Thyroid gland (tissue), 4 donors: ENCODE data around the gene SNX3. TPM values are rescaled to one million over a fixed set of nuclear protein-coding genes. Genes with fewer than 3 reads are reported as not detected.

ENCODE experiments used
- DNase-seq, 2 donors: peaks; one replicate each; pipeline ENCODE4 v3.0.0-alpha.2; 2019
- H3K27ac ChIP-seq, 3 donors: fragments of 200-600 bp; sonication (generic); 1 replicate in 2 of 3; 2 replicates in 1 of 3; pipeline ENCODE4 v1.5.1; 2016 to 2019; ENCODE audit warnings: mild to moderate bottlenecking in 1 of 3, moderate library complexity in 1 of 3
- H3K27me3 ChIP-seq: fragments of 200-600 bp; sonication (generic); one replicate; pipeline ENCODE4 v1.5.1; 2019
- H3K36me3 ChIP-seq, 2 donors: fragments of 200-600 bp; sonication (generic); one replicate each; pipeline ENCODE4 v1.5.1; 2016 to 2019
- H3K4me1 ChIP-seq, 2 donors: fragments of 200-600 bp; sonication (generic); one replicate each; pipeline ENCODE4 v1.5.1; 2017 to 2019
- H3K4me3 ChIP-seq, 3 donors: fragments of 200-600 bp; sonication (generic); replicated peaks in 1 of 3; 1 replicate in 2 of 3; 2 replicates in 1 of 3; pipeline ENCODE4 v1.5.1; 2016; ENCODE audit warnings: mild to moderate bottlenecking in 1 of 3
- H3K9me3 ChIP-seq: fragments of 200-600 bp; sonication (generic); one replicate; pipeline ENCODE4 v1.5.1; 2017
- POLR2A ChIP-seq, 2 donors: fragments of 450-650 bp; IDR thresholded peaks; one replicate each; pipeline ENCODE4 v1.6.1; 2017; ENCODE audit warnings: antibody characterized with exemption in 2 of 2, mild to moderate bottlenecking in 2 of 2, moderate library complexity in 1 of 2
- WGBS, 2 donors: methylation state at CpG; one replicate each; pipeline ENCODE4 v1.1.5; 2017; 5-methylcytosine and 5-hydroxymethylcytosine counted together
- intact Hi-C: fragments of 100-400 bp; cut with DNase I; formaldehyde crosslinking; loops from one replicate; pipeline ENCODE4 v1.15.1; 2023
- total RNA-seq, 4 donors: library from RNA; depleted of rRNA; stranded (reverse); fragments of >200 nt; gene quantifications; one replicate each; pipeline ENCODE4 v1.2.3, GENCODE V29; 2016
- TF ChIP-seq, protein P1 (sequence below), 6 experiments: fragments of 200-600 bp in 3 of 6; fragments of 450-650 bp in 3 of 6; sonication (generic) in 3 of 6; IDR thresholded peaks; one replicate each; pipeline ENCODE4 v1.5.1; 2016 to 2019; ENCODE audit warnings: antibody characterized with exemption in 6 of 6, mild to moderate bottlenecking in 2 of 6, inconsistent platforms in 1 of 6, moderate library complexity in 1 of 6

SNX3 gene
- total RNA-seq, 4 donors from 2014 or later: 97.5 to 208 (median 132) TPM

DNA sequence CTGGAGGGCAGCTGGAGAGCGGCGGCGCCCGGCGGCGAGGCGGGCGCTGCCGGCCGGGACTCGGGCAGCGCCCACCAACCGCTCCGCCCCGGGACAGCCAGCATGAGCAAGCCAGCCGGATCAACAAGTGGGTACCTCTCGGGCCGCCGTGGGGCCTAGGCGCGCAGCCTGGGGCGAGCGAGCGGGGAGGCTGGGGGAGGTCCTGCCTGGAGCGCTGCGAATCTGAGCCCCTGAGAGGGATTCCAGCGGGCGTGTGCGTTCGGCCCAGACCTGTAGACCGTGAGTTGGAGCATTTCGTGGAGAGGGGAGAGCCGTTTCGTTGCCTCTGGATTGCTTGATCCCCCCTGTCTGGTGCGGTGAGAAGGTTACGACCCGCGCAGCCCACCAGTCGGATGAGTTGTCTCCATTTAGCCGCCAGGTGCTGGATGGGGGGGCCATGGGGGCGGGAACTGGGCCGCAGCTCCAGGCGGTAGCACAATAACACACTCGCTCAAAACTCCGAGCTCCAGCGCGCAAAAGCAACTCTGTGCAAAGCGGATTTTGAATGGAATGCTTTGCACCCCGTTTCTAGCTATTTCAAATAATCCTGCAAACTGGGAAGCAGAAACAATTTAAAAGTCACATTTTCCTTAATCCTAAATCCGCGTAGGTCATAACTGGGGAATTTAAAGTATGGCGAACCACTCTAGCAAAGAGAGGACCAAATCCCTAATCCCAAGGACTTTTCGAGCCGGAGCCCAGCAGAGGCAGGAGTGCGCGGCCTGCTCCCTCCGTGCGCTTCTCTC lies 94.0 kb downstream of the SNX3 start:
- no peaks in the 10 kb centered on the region for H3K36me3 ChIP-seq
- H3K27ac ChIP-seq: no peak overlapping the region
- no peak for DNase-seq
- peaks cover 36 to 52% of the 10 kb centered on the region in 2 donors for H3K4me1 ChIP-seq
- TF ChIP-seq, protein P1, sequence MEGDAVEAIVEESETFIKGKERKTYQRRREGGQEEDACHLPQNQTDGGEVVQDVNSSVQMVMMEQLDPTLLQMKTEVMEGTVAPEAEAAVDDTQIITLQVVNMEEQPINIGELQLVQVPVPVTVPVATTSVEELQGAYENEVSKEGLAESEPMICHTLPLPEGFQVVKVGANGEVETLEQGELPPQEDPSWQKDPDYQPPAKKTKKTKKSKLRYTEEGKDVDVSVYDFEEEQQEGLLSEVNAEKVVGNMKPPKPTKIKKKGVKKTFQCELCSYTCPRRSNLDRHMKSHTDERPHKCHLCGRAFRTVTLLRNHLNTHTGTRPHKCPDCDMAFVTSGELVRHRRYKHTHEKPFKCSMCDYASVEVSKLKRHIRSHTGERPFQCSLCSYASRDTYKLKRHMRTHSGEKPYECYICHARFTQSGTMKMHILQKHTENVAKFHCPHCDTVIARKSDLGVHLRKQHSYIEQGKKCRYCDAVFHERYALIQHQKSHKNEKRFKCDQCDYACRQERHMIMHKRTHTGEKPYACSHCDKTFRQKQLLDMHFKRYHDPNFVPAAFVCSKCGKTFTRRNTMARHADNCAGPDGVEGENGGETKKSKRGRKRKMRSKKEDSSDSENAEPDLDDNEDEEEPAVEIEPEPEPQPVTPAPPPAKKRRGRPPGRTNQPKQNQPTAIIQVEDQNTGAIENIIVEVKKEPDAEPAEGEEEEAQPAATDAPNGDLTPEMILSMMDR (IDR thresholded peaks at IDR 0.05): no peak
- TF ChIP-seq POLR2A (IDR thresholded peaks at IDR 0.05): no peak
- no peak overlapping the region for H3K4me3 ChIP-seq
- intact Hi-C loops: no loop called here
- 17 to 25% methylated on average over 18 to 31 of the region's 58 CpGs for WGBS, 2 donors
- peaks cover 92% of the 10 kb centered on the region for H3K27me3 ChIP-seq
- no peaks in the 10 kb centered on the region for H3K9me3 ChIP-seq

DNA sequence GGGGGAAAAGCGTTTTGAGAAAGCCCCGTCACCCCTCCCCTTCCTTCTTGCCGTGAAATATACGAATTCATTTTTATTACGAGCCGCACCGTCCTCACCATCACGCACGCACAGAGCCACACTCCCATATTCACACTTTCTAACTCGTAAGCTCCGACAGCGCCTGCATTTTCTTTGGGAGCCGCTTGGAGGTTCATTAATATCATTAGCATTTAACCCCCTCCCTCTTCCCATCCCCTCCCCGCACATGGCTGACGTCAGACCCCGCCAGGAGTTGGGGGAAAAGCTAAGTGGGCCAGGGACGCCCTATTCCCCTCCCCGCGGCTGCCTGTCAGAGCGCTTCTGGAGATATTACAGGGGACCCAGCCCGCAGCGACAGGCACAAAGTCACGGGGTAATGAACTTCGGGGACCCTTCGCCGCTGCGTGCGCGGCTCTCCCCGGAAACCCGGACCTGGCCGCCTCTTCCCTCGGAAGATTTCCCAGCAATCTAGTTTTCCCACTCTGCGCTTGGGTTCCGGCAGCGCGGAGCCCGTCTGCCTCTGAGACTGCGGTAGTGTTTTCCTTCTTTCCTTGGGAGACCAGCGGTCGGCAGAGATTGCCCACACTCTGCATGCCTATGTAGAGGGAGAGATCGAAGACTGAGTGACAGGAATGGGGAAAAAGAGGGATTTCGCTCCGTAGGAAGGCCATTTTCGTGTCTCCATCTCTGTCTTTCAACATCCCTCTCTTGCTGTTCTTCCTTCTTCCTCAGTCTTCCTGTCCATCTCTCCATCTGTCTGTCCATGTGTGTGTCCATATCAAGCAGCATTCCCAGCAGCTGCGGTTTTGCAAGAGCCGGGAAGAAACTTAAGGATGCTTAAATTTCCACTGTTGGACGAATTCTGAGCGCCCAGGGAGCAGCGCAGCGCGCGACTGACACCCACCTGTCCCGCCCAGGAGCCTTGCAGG lies 94.9 kb downstream of the SNX3 start, which contains the start of gene NR2E1:
Gene NR2E1, plus strand, starts transcription at position 309 of the 950 bp plus-strand sequence. CDS start 744 bp downstream, outside the sequence.
- Histone ChIP-seq H3K9me3 (no peaks in the 10 kb centered on the region), H3K27me3 (peaks cover 92% of the 10 kb centered on the region), H3K4me3 (no peak within 1 kb of the TSS), H3K27ac (no peak within 1 kb of the TSS), H3K4me1 (peaks cover 36 to 52% of the 10 kb centered on the region in 2 donors), H3K36me3 (no peaks in the 10 kb centered on the region)
- intact Hi-C loops: no loop called here
- WGBS, 2 donors: 3 to 5% methylated on average over 38 to 54 of the region's 54 CpGs
- TF ChIP-seq, protein P1 (IDR thresholded peaks at IDR 0.05): no peak
- no peak for TF ChIP-seq POLR2A (IDR thresholded peaks at IDR 0.05)
- DNase-seq: no peak

DNA sequence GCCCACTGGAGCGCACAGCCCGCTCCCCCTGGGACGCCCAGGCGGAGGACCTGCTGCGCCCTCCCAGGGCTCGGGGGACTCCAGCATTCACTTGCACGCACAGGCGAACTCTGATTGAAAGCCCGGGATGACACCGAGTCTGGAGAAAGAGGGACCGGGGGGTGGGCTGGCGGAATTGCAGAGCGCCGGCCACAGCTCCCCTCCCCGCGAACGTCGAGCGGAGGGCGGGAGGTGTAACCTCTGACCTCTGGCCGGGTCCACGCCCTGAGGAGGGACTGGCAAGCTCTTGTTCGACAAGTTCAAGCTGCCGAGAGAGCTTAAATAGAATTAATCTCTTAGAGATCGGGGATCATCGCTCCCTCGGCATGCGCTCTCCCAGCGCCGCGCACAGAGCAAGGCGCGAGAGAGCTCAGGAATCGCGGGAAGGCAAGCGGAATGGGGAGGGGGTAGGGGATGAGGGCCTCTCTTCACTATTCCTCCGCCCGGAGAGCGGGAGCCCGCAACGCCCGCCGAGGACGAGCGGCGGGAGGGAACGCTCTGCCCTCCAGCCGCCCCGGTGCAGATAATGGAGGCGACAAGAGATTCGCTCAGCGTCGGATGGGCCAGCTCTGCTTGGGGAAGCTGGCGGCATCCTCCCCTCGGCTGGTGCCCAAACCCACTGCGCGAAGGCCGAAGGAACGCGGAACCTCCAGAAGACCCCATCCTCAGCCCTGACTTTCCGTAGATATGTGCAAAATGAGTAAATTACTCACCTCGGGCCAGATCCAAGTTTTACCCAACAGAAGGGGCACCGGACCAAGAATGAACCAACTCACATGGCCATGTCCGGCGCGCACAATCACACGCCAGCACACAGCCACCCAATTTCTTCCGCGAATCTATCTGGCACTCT lies 95.8 kb downstream of the SNX3 start:
- TF ChIP-seq, protein P1 (IDR thresholded peaks at IDR 0.05): no peak
- TF ChIP-seq POLR2A (IDR thresholded peaks at IDR 0.05): no peak
- Histone ChIP-seq H3K27ac (no peak overlapping the region), H3K36me3 (no peaks in the 10 kb centered on the region), H3K4me3 (no peak overlapping the region), H3K27me3 (peaks cover 91% of the 10 kb centered on the region), H3K4me1 (peaks cover 34 to 52% of the 10 kb centered on the region in 2 donors), H3K9me3 (no peaks in the 10 kb centered on the region)
- 7 to 10% methylated on average over 22 to 26 of the region's 69 CpGs for WGBS, 2 donors
- intact Hi-C loops: no loop called here
- no peak for DNase-seq

DNA sequence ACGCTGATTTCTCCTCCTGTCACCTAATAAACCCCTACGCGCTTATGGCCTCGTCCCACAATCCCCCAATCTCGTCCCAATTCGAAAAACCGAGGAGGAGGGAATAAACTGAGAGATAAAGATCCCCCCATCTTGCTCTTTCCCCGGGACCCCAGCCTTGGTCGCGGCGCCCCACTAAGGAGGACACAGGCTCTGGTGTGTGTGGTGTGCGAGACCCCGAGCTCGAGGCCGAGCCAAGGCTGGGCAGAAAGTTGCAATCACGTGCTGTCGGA lies 96.4 kb downstream of the SNX3 start:
- intact Hi-C loops: no loop called here
- TF ChIP-seq, protein P1 (IDR thresholded peaks at IDR 0.05): no peak
- no peak for TF ChIP-seq POLR2A (IDR thresholded peaks at IDR 0.05)
- Histone ChIP-seq H3K9me3 (no peaks in the 10 kb centered on the region), H3K4me1 (peaks cover 32 to 48% of the 10 kb centered on the region in 2 donors), H3K36me3 (no peaks in the 10 kb centered on the region), H3K4me3 (no peak overlapping the region), H3K27ac (no peak overlapping the region), H3K27me3 (peaks cover 85% of the 10 kb centered on the region)
- 1 to 3% methylated on average over 8 to 16 of the region's 17 CpGs for WGBS, 2 donors
- no peak for DNase-seq
